B cell (primary cell): ENCODE measurements around the gene GNG7.

Experiments used
- EZH2 ChIP-seq: IDR thresholded peaks from 2 replicates; pipeline ENCODE4 v1.6.1; 2012; ENCODE audit warnings: borderline replicate concordance, low read depth, mild to moderate bottlenecking, moderate library complexity, low read length; ENCODE audit not compliant: insufficient read depth, poor library complexity, severe bottlenecking
- TF ChIP-seq, protein P1 (sequence below): fragments of 200-600 bp; IDR thresholded peaks from one replicate; pipeline ENCODE4 v1.8.0; 2022; ENCODE audit warnings: antibody characterized with exemption, mild to moderate bottlenecking

DNA sequence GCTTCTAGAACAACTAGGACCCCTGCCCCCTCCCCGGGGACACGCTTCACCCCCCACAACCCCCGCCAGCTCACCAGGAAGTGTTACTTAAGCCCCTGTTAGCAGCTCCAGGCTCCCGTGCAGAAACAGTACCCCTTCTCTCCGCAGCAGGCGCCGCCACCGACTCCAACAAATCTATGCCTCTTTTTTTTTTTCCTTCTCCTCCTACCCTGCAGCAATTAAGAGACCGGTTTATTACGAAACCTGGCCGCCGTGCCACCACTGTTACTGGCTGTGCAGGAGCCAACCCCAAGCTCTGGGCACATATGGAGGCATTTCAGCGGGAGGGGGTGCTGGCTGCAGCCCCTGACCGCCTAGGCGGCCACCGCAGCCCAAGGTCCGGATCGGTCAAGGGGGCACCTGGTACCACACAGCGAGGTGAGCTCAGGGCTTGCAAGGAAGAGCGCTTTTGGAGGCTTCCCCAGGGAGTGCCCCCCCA is 224.2 kb downstream of the GNG7 start:
- TF ChIP-seq, protein P1, sequence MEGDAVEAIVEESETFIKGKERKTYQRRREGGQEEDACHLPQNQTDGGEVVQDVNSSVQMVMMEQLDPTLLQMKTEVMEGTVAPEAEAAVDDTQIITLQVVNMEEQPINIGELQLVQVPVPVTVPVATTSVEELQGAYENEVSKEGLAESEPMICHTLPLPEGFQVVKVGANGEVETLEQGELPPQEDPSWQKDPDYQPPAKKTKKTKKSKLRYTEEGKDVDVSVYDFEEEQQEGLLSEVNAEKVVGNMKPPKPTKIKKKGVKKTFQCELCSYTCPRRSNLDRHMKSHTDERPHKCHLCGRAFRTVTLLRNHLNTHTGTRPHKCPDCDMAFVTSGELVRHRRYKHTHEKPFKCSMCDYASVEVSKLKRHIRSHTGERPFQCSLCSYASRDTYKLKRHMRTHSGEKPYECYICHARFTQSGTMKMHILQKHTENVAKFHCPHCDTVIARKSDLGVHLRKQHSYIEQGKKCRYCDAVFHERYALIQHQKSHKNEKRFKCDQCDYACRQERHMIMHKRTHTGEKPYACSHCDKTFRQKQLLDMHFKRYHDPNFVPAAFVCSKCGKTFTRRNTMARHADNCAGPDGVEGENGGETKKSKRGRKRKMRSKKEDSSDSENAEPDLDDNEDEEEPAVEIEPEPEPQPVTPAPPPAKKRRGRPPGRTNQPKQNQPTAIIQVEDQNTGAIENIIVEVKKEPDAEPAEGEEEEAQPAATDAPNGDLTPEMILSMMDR = peak; percentile 24
- TF ChIP-seq EZH2 = no peak
